ENCODE measurements around the gene CPNE2.

Gene CPNE2

GRCh38 chr16:57196286-57196685, 103.9 kb downstream of the CPNE2 start:
- H3K4me3 ChIP-seq (ENCODE audit: low read length): no peak overlapping the region
- no peak overlapping the region for H3K9ac ChIP-seq (ENCODE audit: low read depth, low read length)
- H3K36me3 ChIP-seq (ENCODE audit: insufficient read depth, low read length): no peaks in the 10 kb centered on the region
- no peaks in the 10 kb centered on the region for H3K9me3 ChIP-seq (replicated peaks; ENCODE audit: low read length)
- no peak overlapping the region for H3K4me2 ChIP-seq (ENCODE audit: low read length)
- peaks cover 53% of the 10 kb centered on the region for H3K4me1 ChIP-seq (ENCODE audit: control insufficient read depth, insufficient read depth, low read length)
- no peaks in the 10 kb centered on the region for H3K27me3 ChIP-seq (ENCODE audit: control insufficient read depth, insufficient read depth, low read length)

DNA sequence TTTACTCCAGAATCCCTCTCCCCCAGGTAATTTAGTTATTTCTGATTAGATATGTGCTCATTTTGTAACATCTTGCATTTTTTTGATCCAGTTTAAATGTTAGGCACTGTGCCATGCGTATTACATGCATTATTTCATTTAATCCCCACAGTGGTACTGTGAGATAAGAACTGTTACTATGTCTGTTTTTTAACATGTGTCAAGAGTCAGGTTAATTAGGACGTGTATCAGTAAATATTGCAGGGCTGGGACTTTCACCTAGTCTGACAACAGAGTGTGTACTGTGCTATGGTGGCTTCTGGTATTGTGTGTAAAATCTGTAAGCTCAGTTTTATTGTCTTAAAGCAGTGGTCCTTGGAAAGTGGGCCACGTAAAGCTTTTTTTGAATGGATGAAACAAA, 104.4 kb downstream of the CPNE2 start:
- H3K9ac ChIP-seq (ENCODE audit: low read depth, low read length): no peak overlapping the region
- peaks cover 48% of the 10 kb centered on the region for H3K4me1 ChIP-seq (ENCODE audit: control insufficient read depth, insufficient read depth, low read length)
- H3K4me3 ChIP-seq (ENCODE audit: low read length): no peak overlapping the region
- H3K9me3 ChIP-seq (replicated peaks; ENCODE audit: low read length): no peaks in the 10 kb centered on the region
- no peaks in the 10 kb centered on the region for H3K36me3 ChIP-seq (ENCODE audit: insufficient read depth, low read length)
- H3K4me2 ChIP-seq (ENCODE audit: low read length): no peak overlapping the region
- H3K27me3 ChIP-seq (ENCODE audit: control insufficient read depth, insufficient read depth, low read length): no peaks in the 10 kb centered on the region

All from skeletal muscle satellite cell (primary cell).